Naive thymus-derived CD8-positive, alpha-beta T cell (primary cell): Measurements from ENCODE around the gene TFAP2D. TPM values are rescaled to one million over a fixed set of nuclear protein-coding genes. Genes with fewer than 3 reads are reported as not detected.

ENCODE experiments used
- ATAC-seq, 2 donors: fragments of 150-1000 bp; cut with Tn5 transposase in 1 of 2; sonication (Bioruptor Pico), chemical (Tn5 transposase) in 1 of 2; 1 replicate in 1 of 2; 2 replicates in 1 of 2; pipeline ENCODE4 v1.10.0; 2021; ENCODE audit warnings: mild to moderate bottlenecking in 2 of 2, moderate library complexity in 2 of 2
- POLR2A ChIA-PET: fragments of 350-600 bp; sonication (Branson Sonifier 250); formaldehyde crosslinking; loops from one replicate; lab custom pipeline; 2021; ENCODE audit warnings: antibody characterized with exemption; lab: Charles Lee
- DNase-seq, 10 donors: peaks; one replicate each; pipeline versions ENCODE4 v3.0.0 to v3.0.0-alpha.2; 2020 to 2022
- H3K27ac Mint-ChIP-seq, 10 donors: one replicate each; pipeline ENCODE4 v1.8.0; 2020 to 2022; ENCODE audit warnings: mild to moderate bottlenecking in 10 of 10, mixed read lengths in 10 of 10, moderate library complexity in 4 of 10, inconsistent platforms in 1 of 10
- H3K27me3 Mint-ChIP-seq, 5 donors: one replicate each; pipeline ENCODE4 v1.8.0; 2021 to 2022; ENCODE audit warnings: mixed read lengths in 5 of 5
- H3K36me3 Mint-ChIP-seq, 3 donors: one replicate each; pipeline ENCODE4 v1.8.0; 2020 to 2022; ENCODE audit warnings: mixed read lengths in 3 of 3, mild to moderate bottlenecking in 2 of 3, inconsistent platforms in 1 of 3
- H3K4me1 Mint-ChIP-seq, 4 donors: one replicate each; pipeline ENCODE4 v1.8.0; 2021 to 2022; ENCODE audit warnings: mixed read lengths in 4 of 4
- H3K4me3 Mint-ChIP-seq, 10 donors: one replicate each; pipeline ENCODE4 v1.8.0; 2020 to 2022; ENCODE audit warnings: mild to moderate bottlenecking in 10 of 10, mixed read lengths in 10 of 10, moderate library complexity in 6 of 10, inconsistent platforms in 1 of 10
- H3K9me3 Mint-ChIP-seq, 9 donors: one replicate each; pipeline ENCODE4 v1.8.0; 2020 to 2022; ENCODE audit warnings: mixed read lengths in 9 of 9, mild to moderate bottlenecking in 3 of 9, inconsistent platforms in 1 of 9, moderate library complexity in 1 of 9
- polyA plus RNA-seq, 3 donors: library from polyadenylated mRNA; unstranded; fragments of 300-500 nt; fragmentation: Illumina TruSeq; gene quantifications; one replicate each; pipeline ENCODE4 v1.2.3, GENCODE V29; 2021
- total RNA-seq, 8 experiments: library from RNA in 2 of 8; stranded (reverse) in 2 of 8; gene quantifications; one replicate each; pipeline ENCODE4 v1.2.3 and lab custom pipeline; 2021 to 2026

Gene TFAP2D
- total and polyA plus RNA-seq, 5 experiments from 2014 or later = not detected

DNA sequence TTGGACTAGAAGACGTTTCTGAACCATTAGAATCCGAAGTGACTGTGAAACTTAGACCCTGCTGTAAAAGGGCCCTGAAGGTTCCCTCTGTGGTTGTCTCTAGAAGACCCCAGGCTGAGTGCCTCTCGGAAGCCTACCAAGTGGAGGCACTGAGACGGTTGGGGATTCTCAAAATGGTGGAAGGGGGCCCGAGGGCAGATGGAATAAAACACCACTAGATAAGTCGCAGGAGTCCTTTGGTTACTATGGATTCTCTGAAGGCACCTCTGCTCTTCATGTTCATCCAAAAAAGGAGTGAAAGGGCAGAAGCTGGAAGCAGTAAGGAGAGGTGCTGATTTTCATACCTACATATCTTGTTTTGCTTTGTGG lies 4.0 kb upstream of the TFAP2D start:
- H3K9me3 Mint-ChIP-seq = peaks cover 0 to 27% (median 10%) of the 10 kb centered on the region in 9 donors
- no peak for ATAC-seq
- DNase-seq = no peak
- POLR2A ChIA-PET = no interaction called here
- peaks cover 34 to 100% (median 69%) of the 10 kb centered on the region in 5 donors for H3K27me3 Mint-ChIP-seq
- H3K27ac Mint-ChIP-seq = no peak overlapping the region
- H3K36me3 Mint-ChIP-seq = peaks cover 1 to 18% (median 3%) of the 10 kb centered on the region in 3 donors
- H3K4me1 Mint-ChIP-seq = no peaks in the 10 kb centered on the region
- no peak overlapping the region for H3K4me3 Mint-ChIP-seq

DNA sequence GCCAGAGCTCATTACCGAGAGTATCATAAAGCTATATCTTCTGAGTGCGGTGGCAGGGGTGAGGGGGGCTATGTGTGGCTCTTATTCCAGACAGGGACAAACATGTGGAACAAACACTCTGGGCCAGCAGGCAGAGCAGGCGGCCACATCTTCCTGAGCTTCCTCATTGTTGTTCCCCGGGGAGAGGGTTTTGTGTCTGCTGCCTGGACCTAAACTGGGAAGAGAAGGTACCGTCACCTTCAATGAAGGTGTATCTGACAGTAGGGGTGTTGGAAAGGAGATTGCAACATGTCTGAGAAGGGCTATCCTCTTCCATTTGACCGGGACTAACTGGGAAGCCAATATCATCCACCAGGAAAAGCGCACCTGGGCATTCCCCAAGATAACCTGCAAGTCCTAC lies 1.6 kb upstream of the TFAP2D start:
- Mint-ChIP-seq H3K27ac (peak overlapping the region in 1 of 10 donors; percentile 4), H3K4me3 (no peak overlapping the region), H3K27me3 (peaks cover 34 to 100% (median 71%) of the 10 kb centered on the region in 5 donors), H3K36me3 (peaks cover 1 to 15% (median 4%) of the 10 kb centered on the region in 3 donors), H3K9me3 (peaks cover 0 to 20% (median 11%) of the 10 kb centered on the region in 9 donors), H3K4me1 (peaks cover 0 to 3% (median 0%) of the 10 kb centered on the region in 4 donors)
- POLR2A ChIA-PET = no interaction called here
- no peak for ATAC-seq
- no peak for DNase-seq

DNA sequence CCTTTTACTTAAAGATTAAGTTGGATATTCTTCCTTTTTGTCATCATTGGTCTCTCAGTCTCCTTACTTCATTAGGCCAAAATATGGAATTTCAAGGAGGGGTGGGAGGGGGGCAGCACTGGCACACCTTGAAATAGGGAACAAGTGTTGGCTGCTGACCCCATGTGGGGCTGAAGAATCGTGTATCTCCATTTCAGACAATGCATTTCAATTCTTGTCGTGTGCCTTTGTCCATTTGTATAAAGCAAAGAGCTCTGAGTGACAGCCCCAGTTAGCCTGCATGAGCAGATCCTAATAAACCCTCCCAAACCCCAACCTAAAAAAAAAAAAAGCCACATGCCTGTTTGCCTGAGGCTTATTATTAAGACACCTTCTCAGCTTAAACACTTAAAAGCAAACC lies 1.0 kb upstream of the TFAP2D start:
- Mint-ChIP-seq H3K27me3 (peaks cover 35 to 99% (median 68%) of the 10 kb centered on the region in 5 donors), H3K9me3 (peaks cover 0 to 20% (median 13%) of the 10 kb centered on the region in 9 donors), H3K4me3 (no peak overlapping the region), H3K36me3 (peaks cover 1 to 14% (median 4%) of the 10 kb centered on the region in 3 donors), H3K4me1 (peaks cover 0 to 3% (median 0%) of the 10 kb centered on the region in 4 donors), H3K27ac (no peak overlapping the region)
- DNase-seq (no peak), ATAC-seq (no peak)
- POLR2A ChIA-PET = no interaction called here

DNA sequence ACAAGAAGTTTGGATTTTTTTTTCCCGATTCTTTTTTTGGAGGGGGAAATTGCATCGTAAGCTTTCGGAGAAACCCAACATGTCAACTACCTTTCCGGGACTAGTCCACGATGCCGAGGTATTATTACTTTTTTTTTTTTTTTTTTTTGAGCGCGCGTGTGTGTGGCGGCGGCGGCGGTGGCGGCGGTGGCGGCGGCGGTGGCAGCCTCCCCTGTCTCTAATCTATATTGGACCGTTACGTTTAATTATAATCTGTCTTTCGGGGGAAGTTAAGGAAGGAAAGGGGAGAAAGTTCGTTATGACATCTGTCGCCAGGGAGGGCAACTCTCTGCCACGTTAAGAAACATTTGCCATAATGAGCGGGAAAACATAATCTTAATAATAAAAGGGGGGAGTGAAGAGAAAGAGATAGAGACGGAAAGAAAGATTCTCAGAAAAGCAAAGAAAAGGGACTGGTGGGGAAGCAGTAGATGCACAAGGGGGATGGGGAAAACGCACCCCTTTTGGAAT lies 706 bp downstream of the TFAP2D start:
- peaks cover 0 to 3% (median 0%) of the 10 kb centered on the region in 4 donors for H3K4me1 Mint-ChIP-seq
- DNase-seq (no peak), ATAC-seq (no peak)
- H3K9me3 Mint-ChIP-seq = peaks cover under 1 to 20% (median 12%) of the 10 kb centered on the region in 9 donors
- H3K36me3 Mint-ChIP-seq = peaks cover 0 to 12% (median 4%) of the 10 kb centered on the region in 3 donors
- H3K27ac Mint-ChIP-seq = peak overlapping the region in 1 of 10 donors; percentile 29
- POLR2A ChIA-PET = no interaction called here
- peaks cover 33 to 95% (median 68%) of the 10 kb centered on the region in 5 donors for H3K27me3 Mint-ChIP-seq
- H3K4me3 Mint-ChIP-seq = no peak overlapping the region

DNA sequence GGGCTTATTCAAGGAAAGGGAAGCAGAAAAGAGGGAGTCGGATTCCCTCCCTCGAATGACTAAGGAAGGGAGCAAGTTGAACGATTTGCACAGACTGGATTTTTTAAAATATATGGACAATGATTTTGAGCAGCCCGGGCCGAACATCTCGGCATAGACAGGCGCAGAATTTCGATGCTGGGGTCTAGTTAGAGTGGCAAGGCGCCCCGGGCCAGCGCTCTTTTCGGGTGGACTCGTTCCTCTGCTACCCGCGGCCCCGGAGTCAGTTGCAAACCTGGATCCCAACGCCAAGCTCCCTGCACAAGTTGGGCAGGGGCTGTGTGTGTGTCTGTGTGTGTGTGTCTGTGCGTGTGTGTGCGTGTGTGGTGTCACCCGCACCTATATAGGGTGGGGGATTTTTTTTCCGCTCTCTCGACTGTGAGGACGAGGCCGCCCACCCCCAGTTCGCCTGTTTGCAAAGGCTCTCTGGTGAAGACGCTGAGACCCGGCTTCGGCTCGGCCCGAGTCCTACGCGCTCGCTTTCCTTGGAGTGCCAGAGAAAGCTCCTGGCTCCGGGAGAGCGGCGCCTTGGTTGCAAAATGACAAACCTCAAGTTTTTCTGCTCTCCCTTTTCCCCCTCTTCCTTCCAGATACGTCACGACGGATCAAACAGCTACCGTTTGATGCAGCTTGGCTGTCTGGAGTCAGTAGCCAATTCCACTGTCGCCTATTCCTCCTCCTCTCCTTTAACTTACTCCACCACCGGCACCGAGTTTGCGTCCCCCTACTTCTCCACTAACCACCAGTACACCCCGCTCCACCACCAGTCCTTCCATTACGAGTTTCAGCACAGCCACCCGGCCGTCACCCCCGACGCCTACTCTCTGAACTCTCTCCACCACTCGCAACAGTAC lies 1.4 kb downstream of the TFAP2D start:
- no peak overlapping the region for H3K27ac Mint-ChIP-seq
- H3K36me3 Mint-ChIP-seq = peaks cover 0 to 10% (median 6%) of the 10 kb centered on the region in 3 donors
- no peak for ATAC-seq
- no peak overlapping the region for H3K4me3 Mint-ChIP-seq
- DNase-seq = no peak
- peaks cover 0 to 21% (median 15%) of the 10 kb centered on the region in 9 donors for H3K9me3 Mint-ChIP-seq
- H3K27me3 Mint-ChIP-seq = peaks cover 34 to 95% (median 70%) of the 10 kb centered on the region in 5 donors
- POLR2A ChIA-PET = no interaction called here
- peaks cover 0 to 3% (median 0%) of the 10 kb centered on the region in 4 donors for H3K4me1 Mint-ChIP-seq

DNA sequence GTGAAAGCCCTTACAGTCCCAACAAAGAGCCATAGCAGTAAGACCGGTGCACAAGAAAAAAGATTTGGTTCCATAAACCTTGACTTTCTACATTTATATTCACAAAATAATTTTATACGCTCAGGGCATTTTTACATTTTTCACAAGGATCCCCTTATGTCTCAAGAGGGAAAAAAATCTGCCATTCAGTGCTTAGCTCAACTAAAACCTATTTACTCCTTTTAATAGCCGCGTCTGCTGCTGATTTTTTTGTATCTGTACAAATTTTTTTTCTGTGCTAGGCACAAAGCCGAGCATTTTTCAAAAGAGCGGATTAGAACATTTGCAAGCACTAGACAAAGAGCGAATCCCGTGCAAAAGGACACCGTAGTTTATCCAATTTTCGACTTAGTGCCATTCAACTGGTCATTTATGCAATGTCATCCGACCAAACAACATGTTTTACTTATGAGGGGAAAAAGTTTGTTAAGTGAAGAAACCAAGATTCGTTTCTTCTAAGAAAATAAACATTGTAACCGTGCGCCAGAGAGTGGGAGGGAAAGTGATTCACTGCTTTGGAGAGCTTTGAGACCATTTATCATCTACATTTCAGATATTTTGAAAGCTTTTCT lies 3.7 kb downstream of the TFAP2D start:
- H3K9me3 Mint-ChIP-seq = peaks cover 3 to 33% (median 11%) of the 10 kb centered on the region in 9 donors
- POLR2A ChIA-PET = no interaction called here
- H3K4me3 Mint-ChIP-seq = no peak overlapping the region
- H3K4me1 Mint-ChIP-seq = peaks cover 0 to 3% (median 0%) of the 10 kb centered on the region in 4 donors
- DNase-seq (no peak), ATAC-seq (no peak)
- H3K27me3 Mint-ChIP-seq = peaks cover 40 to 95% (median 66%) of the 10 kb centered on the region in 5 donors
- H3K36me3 Mint-ChIP-seq = peaks cover 0 to 17% (median 6%) of the 10 kb centered on the region in 3 donors
- H3K27ac Mint-ChIP-seq = no peak overlapping the region

DNA sequence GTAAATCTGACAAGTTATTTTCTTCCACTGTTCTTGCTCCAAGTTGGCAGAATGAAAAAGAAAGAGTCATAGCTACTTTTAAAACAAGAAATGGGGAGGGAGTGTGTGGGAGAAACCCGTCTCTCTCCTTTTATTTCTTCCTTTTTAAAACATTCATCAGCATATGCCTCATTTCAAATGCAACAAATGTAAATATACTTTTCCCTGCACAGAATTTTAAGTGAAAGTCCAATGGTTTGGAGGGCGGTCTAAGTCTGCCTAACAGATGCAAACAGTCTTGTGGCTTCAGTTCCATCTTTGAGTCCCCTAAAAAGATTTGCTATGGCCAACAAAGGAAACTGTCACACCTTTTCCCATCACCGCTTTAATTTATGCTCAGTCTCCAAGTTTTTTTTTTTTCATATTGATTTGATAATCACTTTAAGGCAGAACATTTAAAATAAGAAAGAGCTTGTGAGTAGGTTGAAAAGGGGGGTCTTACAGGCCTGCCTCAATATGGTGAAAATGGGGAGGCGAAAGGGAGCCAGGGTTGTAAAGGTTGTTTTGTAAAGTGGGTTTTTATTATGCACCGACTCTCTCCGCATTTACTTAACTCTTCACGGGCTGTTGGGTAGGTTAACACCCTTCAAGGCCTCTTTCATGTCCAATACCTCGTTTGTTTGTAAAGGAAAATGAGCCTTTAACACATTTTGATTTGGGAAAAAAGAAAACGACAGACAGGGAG lies 4.6 kb downstream of the TFAP2D start:
- Mint-ChIP-seq H3K4me1 (peaks cover 0 to 3% (median 0%) of the 10 kb centered on the region in 4 donors), H3K9me3 (peaks cover 3 to 37% (median 13%) of the 10 kb centered on the region in 9 donors), H3K36me3 (peaks cover 0 to 23% (median 9%) of the 10 kb centered on the region in 3 donors), H3K27me3 (peaks cover 43 to 95% (median 69%) of the 10 kb centered on the region in 5 donors), H3K27ac (no peak overlapping the region), H3K4me3 (no peak overlapping the region)
- POLR2A ChIA-PET = no interaction called here
- ATAC-seq (no peak), DNase-seq (no peak)

DNA sequence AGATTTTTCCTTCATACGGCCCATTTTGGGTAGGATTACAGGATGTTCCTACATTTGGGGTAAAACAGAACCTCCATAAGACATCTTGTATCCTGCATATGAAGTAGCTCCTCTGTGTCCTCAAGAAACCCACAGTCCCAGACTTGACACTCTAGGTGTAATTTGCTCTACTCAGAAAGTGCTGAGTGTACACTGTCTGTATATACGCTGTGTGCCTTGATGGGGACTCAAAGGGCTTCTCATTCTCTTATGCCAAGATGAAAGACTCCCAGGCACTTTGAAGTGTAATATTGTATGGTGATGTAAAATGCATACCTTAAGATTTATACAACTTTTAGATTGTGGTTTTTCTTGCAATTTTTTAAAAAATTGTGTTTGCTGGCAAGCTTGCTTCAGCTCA lies 5.2 kb downstream of the TFAP2D start:
- H3K27ac Mint-ChIP-seq = no peak overlapping the region

DNA sequence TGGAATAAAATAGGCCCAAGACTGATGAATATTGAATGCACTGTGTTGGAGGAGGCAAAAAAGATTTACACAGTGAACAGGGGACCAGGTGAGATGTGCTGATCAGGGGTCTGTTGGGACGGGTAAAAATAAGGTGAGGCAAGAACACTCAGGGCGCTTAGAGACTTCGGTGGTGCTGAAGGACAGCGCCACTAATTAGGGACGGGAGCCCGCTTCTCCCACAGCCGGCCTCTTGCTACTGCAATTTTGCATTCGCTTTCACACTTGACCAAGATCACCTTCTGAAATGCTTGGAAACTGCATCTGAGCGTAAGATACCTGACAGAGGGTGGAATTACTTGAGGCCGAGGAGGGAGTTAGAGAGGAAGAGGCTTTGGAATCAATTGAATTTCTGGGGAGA lies 7.3 kb downstream of the TFAP2D start:
- POLR2A ChIA-PET = no interaction called here
- peaks cover 0 to 35% (median 10%) of the 10 kb centered on the region in 3 donors for H3K36me3 Mint-ChIP-seq
- DNase-seq (no peak), ATAC-seq (no peak)
- peaks cover 53 to 95% (median 73%) of the 10 kb centered on the region in 5 donors for H3K27me3 Mint-ChIP-seq
- no peak overlapping the region for H3K27ac Mint-ChIP-seq
- H3K4me3 Mint-ChIP-seq = no peak overlapping the region
- H3K9me3 Mint-ChIP-seq = peaks cover 7 to 44% (median 25%) of the 10 kb centered on the region in 9 donors
- H3K4me1 Mint-ChIP-seq = peaks cover 2 to 6% (median 3%) of the 10 kb centered on the region in 4 donors

More for the DNA sequence above, 5.2 kb downstream of the TFAP2D start:
- DNase-seq (no peak), ATAC-seq (no peak)
- no peak overlapping the region for H3K4me3 Mint-ChIP-seq
- POLR2A ChIA-PET = no interaction called here
- H3K4me1 Mint-ChIP-seq = peaks cover 0 to 3% (median under 1%) of the 10 kb centered on the region in 4 donors
- peaks cover 45 to 95% (median 70%) of the 10 kb centered on the region in 5 donors for H3K27me3 Mint-ChIP-seq
- peaks cover 0 to 24% (median 9%) of the 10 kb centered on the region in 3 donors for H3K36me3 Mint-ChIP-seq
- H3K9me3 Mint-ChIP-seq = peaks cover 3 to 37% (median 15%) of the 10 kb centered on the region in 9 donors

DNA sequence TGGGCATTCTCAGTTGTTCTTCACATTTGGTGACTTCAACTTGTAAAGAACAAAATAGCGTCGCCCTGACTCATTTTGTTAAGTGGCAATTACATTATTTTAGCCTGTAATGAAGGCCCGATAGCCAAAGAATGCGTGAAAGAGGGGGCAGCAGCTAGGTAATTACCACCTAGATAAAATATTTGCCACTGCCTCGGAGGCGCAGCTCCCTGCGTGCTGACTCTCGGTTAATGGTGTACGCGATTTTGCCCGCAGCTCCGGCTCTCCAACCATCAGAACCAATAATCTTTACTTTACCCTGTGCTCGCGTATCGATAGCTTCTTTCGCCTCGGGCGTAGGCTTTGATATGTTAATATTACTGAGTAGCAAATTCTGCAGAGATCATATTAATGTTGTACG lies 8.7 kb downstream of the TFAP2D start:
- Mint-ChIP-seq H3K27me3 (peaks cover 48 to 95% (median 70%) of the 10 kb centered on the region in 5 donors), H3K9me3 (peaks cover 7 to 49% (median 25%) of the 10 kb centered on the region in 9 donors), H3K4me1 (peaks cover 2 to 6% (median 3%) of the 10 kb centered on the region in 4 donors), H3K27ac (no peak overlapping the region), H3K36me3 (peaks cover 0 to 42% (median 7%) of the 10 kb centered on the region in 3 donors), H3K4me3 (no peak overlapping the region)
- POLR2A ChIA-PET = no interaction called here
- ATAC-seq (no peak), DNase-seq (no peak)

DNA sequence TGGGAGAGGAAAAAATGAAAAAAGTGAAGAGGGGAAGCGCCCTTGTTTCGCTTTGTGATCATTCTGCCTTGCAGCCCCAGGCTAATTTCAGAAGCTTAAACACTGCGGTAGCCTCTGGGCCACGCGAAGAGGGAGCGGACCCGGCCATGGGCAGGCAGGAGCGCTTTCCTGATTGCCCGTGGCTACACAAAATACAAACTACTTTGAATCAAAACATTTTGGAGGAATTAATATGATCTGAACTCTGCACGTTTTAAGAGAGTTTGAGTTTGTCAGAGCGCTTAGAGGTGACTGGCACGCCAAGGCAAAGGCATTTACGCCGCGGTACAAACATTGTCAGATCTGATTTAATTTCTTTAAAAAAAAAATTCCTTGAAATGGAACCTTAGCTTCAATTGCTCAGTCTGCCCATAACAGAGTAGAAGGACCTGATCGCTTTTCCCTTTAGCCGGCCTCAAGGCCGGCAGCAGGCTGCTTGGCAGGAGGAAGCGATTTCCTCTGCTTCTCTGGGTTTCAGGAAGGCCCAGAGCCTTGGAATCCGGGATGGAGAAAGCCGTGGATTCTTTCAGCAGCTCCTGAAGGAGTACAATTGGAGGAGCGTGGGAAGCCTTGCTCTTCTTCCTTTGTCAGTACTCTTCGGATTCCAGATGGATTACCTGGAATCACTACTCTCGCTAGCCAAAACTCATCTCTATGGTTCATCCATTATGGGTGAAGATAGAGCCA lies 9.7 kb downstream of the TFAP2D start:
- Mint-ChIP-seq H3K27me3 (peaks cover 43 to 95% (median 65%) of the 10 kb centered on the region in 5 donors), H3K4me1 (peaks cover 2 to 6% (median 3%) of the 10 kb centered on the region in 4 donors), H3K27ac (no peak overlapping the region), H3K9me3 (peaks cover 7 to 49% (median 22%) of the 10 kb centered on the region in 9 donors), H3K36me3 (peaks cover 0 to 42% (median 7%) of the 10 kb centered on the region in 3 donors), H3K4me3 (no peak overlapping the region)
- POLR2A ChIA-PET = no interaction called here
- DNase-seq = no peak
- ATAC-seq = no peak
